ENCODE measurements around the gene FCRLA.
"Not testable (repeated sequence)": the region's sequence is repeated elsewhere in the genome, so short reads cannot be mapped to it uniquely, and the experiment has no call there.

Gene FCRLA, protein sequence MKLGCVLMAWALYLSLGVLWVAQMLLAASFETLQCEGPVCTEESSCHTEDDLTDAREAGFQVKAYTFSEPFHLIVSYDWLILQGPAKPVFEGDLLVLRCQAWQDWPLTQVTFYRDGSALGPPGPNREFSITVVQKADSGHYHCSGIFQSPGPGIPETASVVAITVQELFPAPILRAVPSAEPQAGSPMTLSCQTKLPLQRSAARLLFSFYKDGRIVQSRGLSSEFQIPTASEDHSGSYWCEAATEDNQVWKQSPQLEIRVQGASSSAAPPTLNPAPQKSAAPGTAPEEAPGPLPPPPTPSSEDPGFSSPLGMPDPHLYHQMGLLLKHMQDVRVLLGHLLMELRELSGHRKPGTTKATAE

DNA sequence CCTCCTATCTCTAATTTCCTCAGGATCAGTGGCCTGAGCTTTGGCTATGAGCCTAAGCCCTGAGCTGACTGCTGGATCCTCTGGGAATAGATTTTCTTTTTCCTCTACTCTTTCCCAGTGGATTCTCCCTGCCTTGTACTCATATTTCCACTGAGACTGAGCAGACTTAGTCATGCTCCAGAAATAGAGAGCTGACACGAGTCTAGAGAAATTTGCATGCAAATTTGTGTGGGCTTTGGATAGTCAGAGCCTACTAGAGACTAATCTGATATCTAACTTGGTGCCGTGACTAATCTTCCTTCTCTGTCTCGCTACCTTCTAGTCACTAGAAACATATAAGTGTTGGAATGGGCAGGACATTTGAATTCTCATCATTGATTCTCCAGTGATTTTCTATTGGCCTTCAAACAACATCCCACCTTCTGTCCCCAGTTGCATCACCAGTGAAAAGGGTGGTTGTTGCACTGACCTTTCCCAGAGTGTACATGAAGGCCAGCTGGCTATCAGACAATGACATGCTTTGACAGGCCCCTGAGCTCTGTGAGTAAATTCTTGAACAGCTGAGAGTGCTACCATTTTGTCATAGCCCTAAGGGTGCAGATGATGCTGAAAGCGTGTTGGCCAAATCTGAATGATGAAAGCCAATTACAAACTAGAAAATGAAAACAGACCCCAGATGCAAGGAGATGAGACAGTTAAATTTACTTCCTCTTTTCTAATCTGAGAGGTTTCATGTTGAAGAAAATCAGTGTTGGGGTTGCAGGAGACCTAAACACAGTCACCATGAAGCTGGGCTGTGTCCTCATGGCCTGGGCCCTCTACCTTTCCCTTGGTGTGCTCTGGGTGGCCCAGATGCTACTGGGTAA, at the start of gene FCRLA:
Gene FCRLA, plus strand, starts transcription at position 748 of the 866 bp plus-strand sequence. Its CDS starts 36 bp downstream, at position 784.
- TF ChIP-seq, protein P1, sequence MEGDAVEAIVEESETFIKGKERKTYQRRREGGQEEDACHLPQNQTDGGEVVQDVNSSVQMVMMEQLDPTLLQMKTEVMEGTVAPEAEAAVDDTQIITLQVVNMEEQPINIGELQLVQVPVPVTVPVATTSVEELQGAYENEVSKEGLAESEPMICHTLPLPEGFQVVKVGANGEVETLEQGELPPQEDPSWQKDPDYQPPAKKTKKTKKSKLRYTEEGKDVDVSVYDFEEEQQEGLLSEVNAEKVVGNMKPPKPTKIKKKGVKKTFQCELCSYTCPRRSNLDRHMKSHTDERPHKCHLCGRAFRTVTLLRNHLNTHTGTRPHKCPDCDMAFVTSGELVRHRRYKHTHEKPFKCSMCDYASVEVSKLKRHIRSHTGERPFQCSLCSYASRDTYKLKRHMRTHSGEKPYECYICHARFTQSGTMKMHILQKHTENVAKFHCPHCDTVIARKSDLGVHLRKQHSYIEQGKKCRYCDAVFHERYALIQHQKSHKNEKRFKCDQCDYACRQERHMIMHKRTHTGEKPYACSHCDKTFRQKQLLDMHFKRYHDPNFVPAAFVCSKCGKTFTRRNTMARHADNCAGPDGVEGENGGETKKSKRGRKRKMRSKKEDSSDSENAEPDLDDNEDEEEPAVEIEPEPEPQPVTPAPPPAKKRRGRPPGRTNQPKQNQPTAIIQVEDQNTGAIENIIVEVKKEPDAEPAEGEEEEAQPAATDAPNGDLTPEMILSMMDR (IDR thresholded peaks at IDR 0.05; ENCODE audit: low read depth, low read length): no peak
- peak; percentile 76 for DNase-seq (ENCODE audit: extremely low read depth, low read depth)

DNA sequence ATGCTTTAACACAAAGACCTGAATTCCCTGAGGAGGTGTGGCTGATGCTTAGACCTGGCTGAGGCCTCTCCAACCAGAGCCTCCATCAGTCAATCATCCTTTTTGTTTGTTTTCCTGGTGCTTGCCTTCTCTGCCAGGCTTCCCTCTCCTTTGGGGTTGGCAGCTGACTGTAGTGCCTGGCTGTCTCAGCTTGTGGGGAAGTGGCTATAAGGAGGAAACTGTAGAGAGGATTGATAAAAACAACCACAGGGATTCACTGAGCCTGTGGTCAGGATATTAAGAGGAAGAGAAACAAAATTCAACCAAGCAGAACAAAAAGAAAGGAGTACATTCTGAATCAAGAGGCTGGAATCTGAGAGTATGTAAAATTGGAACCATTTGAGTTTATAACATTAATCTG, 48.5 kb upstream of the FCRLA start:
- not testable (repeated sequence) for DNase-seq (ENCODE audit: extremely low read depth, low read depth)

DNA sequence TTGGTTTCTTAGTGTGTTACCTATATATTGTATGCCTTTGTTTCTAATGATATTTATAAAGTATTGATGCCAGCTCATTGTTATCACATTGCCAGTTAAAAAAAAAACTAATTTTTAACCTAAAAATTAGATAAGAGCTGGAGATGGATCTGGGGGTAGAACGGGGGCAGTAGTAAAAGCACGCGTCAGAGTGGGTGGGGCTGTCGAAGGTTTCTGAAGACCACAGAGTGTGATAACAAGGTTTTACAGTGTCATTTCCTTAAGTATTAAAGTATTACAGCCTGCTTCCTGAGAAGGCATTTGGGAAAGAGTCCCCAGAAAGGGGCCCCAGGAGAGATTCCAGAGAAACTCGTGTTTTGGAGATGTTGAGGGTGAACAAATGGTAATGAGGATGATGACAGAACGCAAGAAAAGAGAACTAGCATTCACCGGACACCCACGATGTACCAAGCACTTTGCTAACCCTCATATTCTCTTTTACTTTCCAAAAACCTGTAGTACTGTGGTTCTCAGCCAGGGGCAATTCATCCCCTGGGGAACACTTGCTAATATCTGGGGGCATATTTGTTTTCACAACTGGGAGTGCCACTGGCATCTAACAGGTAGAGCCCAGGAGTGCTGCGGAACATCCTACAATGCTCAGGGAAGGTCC, 45.2 kb upstream of the FCRLA start:
- not testable (repeated sequence) for DNase-seq (ENCODE audit: extremely low read depth, low read depth)

DNA sequence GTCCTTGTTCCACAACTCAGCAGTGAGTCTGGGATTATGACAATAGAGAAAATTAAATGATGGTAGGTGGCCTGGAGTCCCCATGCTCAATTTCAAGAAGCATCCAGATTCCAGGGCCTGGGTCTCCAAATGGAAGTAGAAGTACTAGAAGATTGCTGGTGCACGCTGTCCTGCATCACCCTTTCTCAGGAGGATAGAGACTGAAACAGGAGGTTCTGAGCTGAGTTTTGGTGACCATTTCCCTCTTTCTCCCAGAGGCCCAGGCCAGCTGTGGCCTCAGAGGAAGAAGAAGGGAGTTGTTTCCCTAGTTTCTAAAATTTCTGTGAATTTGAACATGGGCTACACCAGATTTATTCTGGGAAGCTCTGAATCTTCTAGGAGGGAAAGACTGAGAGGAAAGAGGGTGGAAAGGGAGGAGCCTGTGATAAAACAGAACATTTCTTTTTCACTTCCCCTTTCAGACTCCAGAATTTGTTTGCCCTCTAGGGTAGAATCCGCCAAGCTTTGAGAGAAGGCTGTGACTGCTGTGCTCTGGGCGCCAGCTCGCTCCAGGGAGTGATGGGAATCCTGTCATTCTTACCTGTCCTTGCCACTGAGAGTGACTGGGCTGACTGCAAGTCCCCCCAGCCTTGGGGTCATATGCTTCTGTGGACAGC, 44.2 kb upstream of the FCRLA start, which contains the start of gene FCGR2B:
Gene FCGR2B, plus strand, starts transcription at position 460 of the 656 bp plus-strand sequence. Its CDS starts 99 bp downstream, at position 559.
- not testable (repeated sequence) for DNase-seq (ENCODE audit: extremely low read depth, low read depth)

DNA sequence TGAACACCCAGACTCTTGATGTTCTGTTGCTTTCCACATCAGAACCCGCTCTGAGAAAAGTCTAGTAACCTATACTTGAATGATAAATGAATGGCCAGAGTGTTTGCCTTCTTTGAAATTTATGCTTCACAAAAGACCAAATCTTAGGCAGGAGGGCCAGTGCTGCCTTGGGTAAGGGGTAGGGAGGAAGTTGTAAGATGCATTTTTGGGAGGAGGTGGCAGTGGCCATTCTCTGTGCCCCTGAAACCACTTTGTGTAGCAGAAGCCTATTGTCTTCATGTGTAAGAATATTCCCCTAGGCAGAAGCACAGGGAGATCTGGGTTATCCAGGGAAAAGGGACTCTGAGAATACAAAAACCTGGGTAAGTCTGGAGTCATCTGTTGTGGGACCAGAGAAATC, 43.5 kb upstream of the FCRLA start:
- not testable (repeated sequence) for DNase-seq (ENCODE audit: extremely low read depth, low read depth)

DNA sequence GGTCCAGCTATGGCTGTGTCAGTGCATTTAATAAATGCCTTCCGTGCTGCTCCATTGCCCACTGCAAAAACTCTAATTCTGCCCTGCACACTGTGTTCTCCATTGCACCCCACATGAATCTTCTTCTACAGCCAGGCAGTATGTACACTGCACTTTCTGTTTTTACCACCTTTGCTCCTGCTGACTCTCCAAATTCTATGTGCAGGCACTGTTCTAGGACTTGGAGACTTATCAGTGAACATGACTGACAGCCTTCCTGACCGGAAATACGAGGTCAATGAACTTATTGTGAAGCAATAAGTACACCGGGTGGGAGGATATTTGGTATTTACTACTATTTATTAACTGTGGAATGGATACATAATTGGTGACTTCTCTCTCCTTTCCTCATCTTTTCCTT, 42.3 kb upstream of the FCRLA start:
- not testable (repeated sequence) for DNase-seq (ENCODE audit: extremely low read depth, low read depth)

DNA sequence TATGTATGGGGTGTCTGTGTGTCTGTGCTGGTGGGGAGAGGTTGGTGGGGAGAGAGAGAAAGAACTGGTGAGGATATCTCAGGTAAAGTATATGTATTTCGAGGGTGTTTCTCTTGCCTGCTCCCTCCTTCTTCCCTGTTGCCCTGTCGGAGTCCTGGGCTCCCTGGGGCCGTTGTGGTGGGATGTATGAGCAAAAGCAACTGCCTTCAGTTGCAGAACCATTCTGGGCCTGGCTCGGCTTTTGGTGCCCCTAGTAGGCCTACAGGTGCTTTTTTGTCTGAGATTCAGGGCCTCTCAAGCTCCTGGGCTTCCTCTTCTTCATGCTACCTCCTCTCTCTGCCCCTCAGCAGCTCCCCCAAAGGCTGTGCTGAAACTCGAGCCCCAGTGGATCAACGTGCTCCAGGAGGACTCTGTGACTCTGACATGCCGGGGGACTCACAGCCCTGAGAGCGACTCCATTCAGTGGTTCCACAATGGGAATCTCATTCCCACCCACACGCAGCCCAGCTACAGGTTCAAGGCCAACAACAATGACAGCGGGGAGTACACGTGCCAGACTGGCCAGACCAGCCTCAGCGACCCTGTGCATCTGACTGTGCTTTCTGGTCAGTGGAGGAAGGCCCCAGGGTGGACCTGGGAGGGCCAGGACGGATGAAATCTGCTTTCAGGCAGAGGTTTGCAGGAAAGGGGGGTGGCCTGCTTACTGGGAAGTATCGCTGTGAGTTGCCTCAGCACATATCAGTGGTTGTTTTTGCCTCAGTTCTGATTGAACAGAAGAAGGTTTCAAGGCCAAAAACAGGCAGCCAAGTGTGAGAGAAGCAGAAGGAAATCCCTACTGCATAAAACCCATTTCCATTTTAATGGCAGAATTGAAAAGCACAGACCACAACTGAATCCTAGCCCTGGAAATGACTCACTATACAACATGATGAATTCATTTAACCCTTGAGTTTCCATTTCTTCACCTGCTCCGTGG, 35.7 kb upstream of the FCRLA start:
- DNase-seq (ENCODE audit: extremely low read depth, low read depth): not testable (repeated sequence)

DNA sequence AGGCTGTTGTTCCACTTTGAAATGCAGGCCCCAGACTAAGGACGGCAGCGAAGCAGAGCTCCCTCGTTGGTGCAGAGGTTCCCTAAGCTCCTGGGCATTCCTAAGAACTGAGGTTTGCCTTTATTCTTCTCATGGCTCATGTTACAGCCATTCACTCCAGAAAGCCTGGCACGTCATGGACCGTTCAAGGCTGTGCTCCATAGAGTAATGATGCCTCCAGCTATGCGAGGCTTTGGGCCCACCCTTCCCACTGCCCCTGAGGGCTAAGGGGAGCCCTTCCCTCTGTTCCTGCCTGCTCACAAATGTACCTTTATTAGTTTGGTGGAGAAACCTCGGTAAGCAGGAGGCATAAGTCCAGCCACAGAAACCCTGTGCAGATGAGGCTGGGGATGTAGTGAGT, 33.6 kb upstream of the FCRLA start:
- DNase-seq (ENCODE audit: extremely low read depth, low read depth): not testable (repeated sequence)

DNA sequence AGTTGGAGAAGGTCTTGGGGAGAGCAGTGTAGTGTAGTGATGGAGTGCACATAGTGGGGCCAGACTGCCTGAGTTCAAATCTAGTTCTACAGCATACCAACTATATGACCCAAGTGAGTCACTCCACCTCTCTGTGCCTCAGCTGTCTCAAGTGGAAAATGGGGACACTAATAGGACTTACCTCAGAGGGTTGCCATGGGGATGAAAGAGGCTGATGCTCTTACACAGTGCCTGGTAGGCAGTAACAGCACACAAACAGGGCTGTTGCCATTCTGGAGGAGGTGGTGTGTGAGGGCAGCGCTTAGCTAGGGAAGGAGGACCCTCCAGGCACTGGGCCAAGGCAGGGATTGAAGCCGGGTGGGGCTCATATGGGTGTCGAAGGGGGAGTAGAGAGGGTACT, 32.6 kb upstream of the FCRLA start:
- DNase-seq (ENCODE audit: extremely low read depth, low read depth): not testable (repeated sequence)

DNA sequence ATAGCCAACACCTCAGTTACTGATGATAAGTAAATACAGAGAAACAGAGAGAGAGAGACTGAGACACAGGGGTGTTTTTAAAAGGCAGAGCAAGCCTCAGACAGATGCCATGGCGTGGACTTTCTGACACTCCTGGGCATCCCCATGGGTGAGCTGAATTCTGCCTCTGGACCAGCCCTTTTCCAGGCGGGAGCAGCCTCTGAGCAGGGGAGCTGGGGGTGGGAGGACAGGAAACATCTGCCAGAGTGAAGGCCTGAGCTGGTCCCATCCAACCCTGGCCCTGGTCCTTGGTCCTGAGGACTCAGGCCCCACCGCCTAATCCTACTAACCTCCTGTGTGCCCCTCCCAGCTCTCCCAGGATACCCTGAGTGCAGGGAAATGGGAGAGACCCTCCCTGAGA, 32.1 kb upstream of the FCRLA start:
- DNase-seq (ENCODE audit: extremely low read depth, low read depth): not testable (repeated sequence)

DNA sequence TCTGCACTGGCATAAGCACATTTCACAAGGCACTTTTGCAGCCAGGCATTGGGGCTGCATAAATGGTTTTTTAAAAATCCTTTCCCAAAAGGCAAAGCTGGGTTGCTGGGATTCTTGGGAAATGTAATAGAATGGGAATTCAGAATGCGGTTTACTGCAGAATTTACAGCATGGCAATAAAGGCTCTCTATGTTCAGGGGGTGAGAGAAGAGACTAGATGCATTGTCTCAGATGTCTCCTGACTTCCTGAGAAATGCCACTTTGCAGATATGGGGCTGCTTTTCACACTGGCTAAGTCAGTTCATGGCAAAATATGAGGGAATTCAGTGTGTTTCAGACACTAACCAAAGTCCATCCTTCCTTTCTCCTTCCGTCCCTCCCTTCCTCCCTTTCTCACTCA, 30.6 kb upstream of the FCRLA start:
- no peak for DNase-seq (ENCODE audit: extremely low read depth, low read depth)
- TF ChIP-seq, protein P1 (IDR thresholded peaks at IDR 0.05; ENCODE audit: low read depth, low read length): no peak
